Endodermal cell (in vitro differentiated cells): ENCODE data around the gene CCL3. TPM values are rescaled to one million over a fixed set of nuclear protein-coding genes. Genes with fewer than 3 reads are reported as not detected.

Source experiments
- DNase-seq: peaks from one replicate; pipeline ENCODE4 v3.0.0-alpha.2; 2017
- H3K27ac ChIP-seq: 2 replicates; pipeline ENCODE4 v1.5.1; 2013; ENCODE audit warnings: mild to moderate bottlenecking, low read depth, low read length, moderate library complexity
- H3K27me3 ChIP-seq: 2 replicates; pipeline ENCODE4 v1.6.1; 2013; ENCODE audit warnings: mild to moderate bottlenecking, low read length, moderate library complexity; ENCODE audit not compliant: insufficient read depth, control insufficient read depth, poor library complexity, severe bottlenecking
- H3K36me3 ChIP-seq: 2 replicates; pipeline ENCODE4 v1.7.0; 2013; ENCODE audit warnings: mild to moderate bottlenecking, low read length, moderate library complexity; ENCODE audit not compliant: control insufficient read depth, insufficient read depth
- H3K4me1 ChIP-seq: one replicate; pipeline ENCODE4 v1.7.0; 2013; ENCODE audit warnings: low read length; ENCODE audit not compliant: control insufficient read depth, insufficient read depth
- H3K4me3 ChIP-seq: 2 replicates; pipeline ENCODE4 v1.5.1; 2013; ENCODE audit warnings: mild to moderate bottlenecking, low read length, moderate library complexity
- H3K9ac ChIP-seq: 2 replicates; pipeline ENCODE4 v1.6.1; 2013; ENCODE audit warnings: mild to moderate bottlenecking, low read length, moderate library complexity; ENCODE audit not compliant: poor library complexity, severe bottlenecking; ENCODE audit errors: extremely low read depth
- H3K9me3 ChIP-seq: 2 replicates; pipeline ENCODE4 v1.6.1; 2013; ENCODE audit warnings: mild to moderate bottlenecking, low read length, moderate library complexity; ENCODE audit not compliant: control insufficient read depth
- H3K27ac Mint-ChIP-seq: 2 replicates; pipeline ENCODE4 v1.8.0; 2020; ENCODE audit warnings: mixed read lengths
- H3K27me3 Mint-ChIP-seq: 2 replicates; pipeline ENCODE4 v1.8.0; 2021; ENCODE audit warnings: mild to moderate bottlenecking, mixed read lengths; ENCODE audit not compliant: insufficient read depth
- H3K36me3 Mint-ChIP-seq: 2 replicates; pipeline ENCODE4 v1.8.0; 2020; ENCODE audit warnings: low read depth, mixed read lengths
- H3K4me1 Mint-ChIP-seq: 2 replicates; pipeline ENCODE4 v1.8.0; 2020; ENCODE audit warnings: mixed read lengths
- H3K4me3 Mint-ChIP-seq: 2 replicates; pipeline ENCODE4 v1.8.0; 2020; ENCODE audit warnings: mild to moderate bottlenecking, moderate library complexity, mixed read lengths
- H3K9me3 Mint-ChIP-seq: 2 replicates; pipeline ENCODE4 v1.8.0; 2020; ENCODE audit warnings: mild to moderate bottlenecking, mixed read lengths
- WGBS, 2 experiments: methylation state at CpG; one replicate each; pipeline versions ENCODE4 v1.1.5 to v1.1.7; 2013; ENCODE audit warnings: missing lambda C conversion rate in 2 of 2, mixed read lengths in 1 of 2; ENCODE audit not compliant: insufficient coverage in 1 of 2, insufficient read length in 1 of 2; 5-methylcytosine and 5-hydroxymethylcytosine counted together
- total RNA-seq, 2 donors: library from RNA; stranded (reverse); fragmentation: NEBNext Ultra II Directional in 1 of 2; extraction: Animal tissue kit (Norgen Biotek cat#: 25700) in 1 of 2; gene quantifications; 2 replicates in 1 of 2; 3 replicates in 1 of 2; pipeline ENCODE4 v1.2.1, GENCODE V29; 2021
- TF ChIP-seq, protein P1 (sequence below): fragments of 200-600 bp; sonication (generic); conservative IDR thresholded peaks from 2 replicates; pipeline ENCODE4 v1.5.0; 2021; ENCODE audit warnings: antibody characterized with exemption, mild to moderate bottlenecking

CCL3 gene
- total RNA-seq, 2 donors from 2014 or later: not detected

DNA sequence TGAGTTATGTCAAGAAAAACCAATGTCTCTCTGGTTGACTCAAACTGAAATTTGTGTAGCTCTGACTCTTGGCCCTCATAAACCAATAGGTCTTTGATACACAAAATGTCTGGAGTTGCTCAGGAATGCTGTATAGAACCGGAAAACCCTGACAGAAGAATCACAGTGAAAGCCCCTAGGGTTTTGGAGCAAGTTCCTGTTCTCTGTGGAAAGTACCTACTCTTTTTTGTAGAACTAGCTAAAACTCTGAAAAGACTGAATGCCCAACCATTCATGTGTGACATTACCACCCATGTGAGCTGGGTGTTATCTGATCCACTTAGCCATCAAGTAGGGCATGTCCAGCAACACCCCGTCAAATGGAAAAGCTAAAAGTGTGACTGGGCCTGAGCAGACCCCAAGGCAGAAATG, 42.5 kb upstream of the CCL3 start:
- Histone ChIP-seq H3K9me3 (no peaks in the 10 kb centered on the region), H3K9ac (no peak overlapping the region), H3K27me3 (no peaks in the 10 kb centered on the region), H3K36me3 (no peaks in the 10 kb centered on the region), H3K4me1 (no peaks in the 10 kb centered on the region), H3K27ac (no peak overlapping the region), H3K4me3 (no peak overlapping the region)
- no peak overlapping the region for H3K4me3 Mint-ChIP-seq
- peaks cover 17% of the 10 kb centered on the region for H3K4me1 Mint-ChIP-seq
- WGBS, 2 experiments: 84 to 91% methylated on average over 2 of the region's 2 CpGs
- H3K36me3 Mint-ChIP-seq: no peaks in the 10 kb centered on the region
- no peaks in the 10 kb centered on the region for H3K27me3 Mint-ChIP-seq
- no peak for DNase-seq
- TF ChIP-seq, protein P1, sequence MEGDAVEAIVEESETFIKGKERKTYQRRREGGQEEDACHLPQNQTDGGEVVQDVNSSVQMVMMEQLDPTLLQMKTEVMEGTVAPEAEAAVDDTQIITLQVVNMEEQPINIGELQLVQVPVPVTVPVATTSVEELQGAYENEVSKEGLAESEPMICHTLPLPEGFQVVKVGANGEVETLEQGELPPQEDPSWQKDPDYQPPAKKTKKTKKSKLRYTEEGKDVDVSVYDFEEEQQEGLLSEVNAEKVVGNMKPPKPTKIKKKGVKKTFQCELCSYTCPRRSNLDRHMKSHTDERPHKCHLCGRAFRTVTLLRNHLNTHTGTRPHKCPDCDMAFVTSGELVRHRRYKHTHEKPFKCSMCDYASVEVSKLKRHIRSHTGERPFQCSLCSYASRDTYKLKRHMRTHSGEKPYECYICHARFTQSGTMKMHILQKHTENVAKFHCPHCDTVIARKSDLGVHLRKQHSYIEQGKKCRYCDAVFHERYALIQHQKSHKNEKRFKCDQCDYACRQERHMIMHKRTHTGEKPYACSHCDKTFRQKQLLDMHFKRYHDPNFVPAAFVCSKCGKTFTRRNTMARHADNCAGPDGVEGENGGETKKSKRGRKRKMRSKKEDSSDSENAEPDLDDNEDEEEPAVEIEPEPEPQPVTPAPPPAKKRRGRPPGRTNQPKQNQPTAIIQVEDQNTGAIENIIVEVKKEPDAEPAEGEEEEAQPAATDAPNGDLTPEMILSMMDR: no peak
- no peaks in the 10 kb centered on the region for H3K9me3 Mint-ChIP-seq
- no peak overlapping the region for H3K27ac Mint-ChIP-seq

DNA sequence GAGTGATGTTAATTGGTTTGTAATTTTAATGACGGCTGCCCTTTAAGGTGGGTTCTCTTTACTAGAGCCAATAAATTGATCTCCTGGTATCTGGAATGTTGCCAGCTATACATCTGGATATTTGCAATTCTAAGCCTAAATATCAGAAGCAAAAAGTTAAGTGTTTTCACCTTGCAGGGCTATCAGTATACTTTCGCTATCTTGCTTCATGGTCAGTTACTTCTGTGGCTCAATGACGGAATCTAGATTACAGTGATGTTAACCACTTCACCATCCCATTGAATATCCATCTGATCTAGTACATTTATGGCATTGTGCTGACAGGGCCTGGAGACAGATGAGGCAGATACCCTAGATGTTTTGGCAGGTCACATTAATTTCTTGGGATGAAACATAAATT, 42.0 kb upstream of the CCL3 start:
- H3K9me3 ChIP-seq: no peaks in the 10 kb centered on the region

DNA sequence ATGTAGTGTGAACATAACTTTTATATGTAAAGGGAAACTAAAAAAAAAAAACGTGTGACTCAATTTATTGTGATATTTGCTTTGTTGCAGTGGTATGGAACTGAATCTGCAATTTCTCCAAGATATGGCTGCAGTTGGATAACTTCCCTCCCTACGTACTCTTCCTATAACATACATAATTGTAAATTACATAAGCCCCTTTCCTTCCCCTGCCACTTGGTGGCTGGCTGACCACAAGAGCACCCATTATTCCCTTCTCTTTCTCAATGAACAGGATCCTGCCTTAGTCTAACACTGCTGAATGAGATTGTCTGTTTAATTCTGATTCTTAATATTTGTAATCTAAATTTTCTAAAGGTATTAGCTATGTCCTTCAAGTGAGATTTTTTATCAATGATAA, 41.5 kb upstream of the CCL3 start:
- H3K4me1 Mint-ChIP-seq: peaks cover 16% of the 10 kb centered on the region
- peaks cover 7% of the 10 kb centered on the region for H3K9me3 Mint-ChIP-seq
- H3K4me1 ChIP-seq: no peaks in the 10 kb centered on the region
- TF ChIP-seq, protein P1: peak; percentile 58
- no peak overlapping the region for H3K4me3 ChIP-seq
- H3K36me3 ChIP-seq: no peaks in the 10 kb centered on the region
- H3K4me3 Mint-ChIP-seq: no peak overlapping the region
- H3K9me3 ChIP-seq: no peaks in the 10 kb centered on the region
- H3K9ac ChIP-seq: no peak overlapping the region
- no peaks in the 10 kb centered on the region for H3K36me3 Mint-ChIP-seq
- H3K27me3 ChIP-seq: no peaks in the 10 kb centered on the region
- H3K27me3 Mint-ChIP-seq: no peaks in the 10 kb centered on the region
- DNase-seq: no peak
- no peak overlapping the region for H3K27ac Mint-ChIP-seq
- no peak overlapping the region for H3K27ac ChIP-seq
- WGBS, 2 experiments: 80 to 86% methylated on average over 1 to 2 of the region's 2 CpGs

More for the DNA sequence above, 42.0 kb upstream of the CCL3 start:
- no peak overlapping the region for H3K9ac ChIP-seq
- Mint-ChIP-seq H3K27ac (no peak overlapping the region), H3K4me1 (peaks cover 17% of the 10 kb centered on the region), H3K36me3 (no peaks in the 10 kb centered on the region), H3K9me3 (peaks cover 2% of the 10 kb centered on the region), H3K27me3 (no peaks in the 10 kb centered on the region), H3K4me3 (no peak overlapping the region)
- H3K27me3 ChIP-seq: no peaks in the 10 kb centered on the region
- no peak for DNase-seq
- 89 to 92% methylated on average over 2 to 3 of the region's 3 CpGs for WGBS, 2 experiments
- no peak overlapping the region for H3K4me3 ChIP-seq
- no peaks in the 10 kb centered on the region for H3K4me1 ChIP-seq
- no peak overlapping the region for H3K27ac ChIP-seq
- TF ChIP-seq, protein P1: no peak
- no peaks in the 10 kb centered on the region for H3K36me3 ChIP-seq
